HepG2 (cell line): ENCODE measurements around the gene TTC6. TPM values are rescaled to one million over a fixed set of nuclear protein-coding genes. Genes with fewer than 3 reads are reported as not detected.

Source experiments
- AKNA ChIP-seq: sonication (generic); formaldehyde crosslinking; IDR thresholded peaks from 2 replicates; pipeline ENCODE4 v1.4.0; 2020; ENCODE audit warnings: missing genetic modification reagents, borderline replicate concordance
- CC2D1A ChIP-seq: sonication (generic); formaldehyde crosslinking; IDR thresholded peaks from 2 replicates; pipeline ENCODE4 v1.8.1; 2023; ENCODE audit warnings: mild to moderate bottlenecking, missing genetic modification reagents
- GMEB1 ChIP-seq: sonication (generic); formaldehyde crosslinking; IDR thresholded peaks from 2 replicates; pipeline ENCODE4 v1.5.1; 2020; ENCODE audit warnings: missing genetic modification reagents, mild to moderate bottlenecking, borderline replicate concordance
- GRHL1 ChIP-seq: sonication (generic); formaldehyde crosslinking; conservative IDR thresholded peaks from 2 replicates; pipeline ENCODE4 v1.8.0; 2022; ENCODE audit warnings: missing genetic modification reagents
- HOXA9 ChIP-seq: sonication (generic); formaldehyde crosslinking; IDR thresholded peaks from 2 replicates; pipeline ENCODE4 v1.8.1; 2022; ENCODE audit warnings: missing genetic modification reagents, mild to moderate bottlenecking, moderate library complexity, borderline replicate concordance
- KLF12 ChIP-seq: sonication (generic); formaldehyde crosslinking; IDR thresholded peaks from 2 replicates; pipeline ENCODE4 v1.4.0; 2020; ENCODE audit warnings: missing genetic modification reagents, borderline replicate concordance
- KLF9 ChIP-seq: IDR thresholded peaks from 2 replicates; pipeline ENCODE4 v1.6.1; 2016; ENCODE audit warnings: low read depth
- MLLT10 ChIP-seq: sonication (generic); formaldehyde crosslinking; IDR thresholded peaks from 2 replicates; pipeline ENCODE4 v1.4.0; 2020; ENCODE audit warnings: missing genetic modification reagents
- NCOA1 ChIP-seq: sonication (generic); formaldehyde crosslinking; IDR thresholded peaks from 2 replicates; pipeline ENCODE4 v1.9.0; 2021; ENCODE audit warnings: missing genetic modification reagents
- PCBP1 ChIP-seq: fragments of 200-400 bp; formaldehyde crosslinking; IDR thresholded peaks from 2 replicates; pipeline ENCODE4 v1.6.1; 2017; ENCODE audit warnings: mild to moderate bottlenecking, low read depth, low read length, borderline replicate concordance
- PHF20 ChIP-seq: sonication (generic); formaldehyde crosslinking; IDR thresholded peaks from 2 replicates; pipeline ENCODE4 v1.5.0; 2020; ENCODE audit warnings: mild to moderate bottlenecking, missing genetic modification reagents
- RFX5 ChIP-seq: IDR thresholded peaks from 2 replicates; pipeline ENCODE4 v1.6.1; 2011; ENCODE audit warnings: low read depth, low read length, improper control_type of control experiment
- RNF2 ChIP-seq: fragments of 450-650 bp; conservative IDR thresholded peaks from 2 replicates; pipeline ENCODE4 v1.6.1; 2016; ENCODE audit warnings: low read depth
- SRSF9 ChIP-seq: fragments of 200-400 bp; formaldehyde crosslinking; IDR thresholded peaks from 2 replicates; pipeline ENCODE4 v1.6.1; 2018; ENCODE audit warnings: borderline replicate concordance, mild to moderate bottlenecking, low read depth, low read length; ENCODE audit not compliant: insufficient read depth, poor library complexity, severe bottlenecking
- TBX2 ChIP-seq: sonication (generic); formaldehyde crosslinking; IDR thresholded peaks from 2 replicates; pipeline ENCODE4 v1.5.0; 2020; ENCODE audit warnings: missing genetic modification reagents, mild to moderate bottlenecking, borderline replicate concordance
- WIZ ChIP-seq: sonication (generic); formaldehyde crosslinking; IDR thresholded peaks from 2 replicates; pipeline ENCODE4 v1.5.1; 2020; ENCODE audit warnings: mild to moderate bottlenecking, missing genetic modification reagents
- ZNF329 ChIP-seq: sonication (generic); formaldehyde crosslinking; IDR thresholded peaks from 2 replicates; pipeline ENCODE4 v1.9.0; 2021; ENCODE audit warnings: low read depth, mild to moderate bottlenecking, missing genetic modification reagents
- ZNF562 ChIP-seq: sonication (generic); formaldehyde crosslinking; IDR thresholded peaks from 2 replicates; pipeline ENCODE4 v1.8.0; 2022; ENCODE audit warnings: missing genetic modification reagents, borderline replicate concordance
- ZNF614 ChIP-seq: IDR thresholded peaks from 2 replicates; pipeline ENCODE4 v1.6.1; 2018; ENCODE audit warnings: missing biosample characterization, missing genetic modification reagents, inconsistent platforms, borderline replicate concordance
- ZNF619 ChIP-seq: sonication (generic); formaldehyde crosslinking; IDR thresholded peaks from 2 replicates; pipeline ENCODE4 v1.4.0; 2020; ENCODE audit warnings: mild to moderate bottlenecking, missing genetic modification reagents
- ZNF768 ChIP-seq: sonication (generic); formaldehyde crosslinking; IDR thresholded peaks from 2 replicates; pipeline ENCODE4 v1.4.0; 2020; ENCODE audit warnings: missing genetic modification reagents
- ZSCAN29 ChIP-seq: sonication (generic); formaldehyde crosslinking; conservative IDR thresholded peaks from 2 replicates; pipeline ENCODE4 v1.4.0; 2020; ENCODE audit warnings: mild to moderate bottlenecking, missing genetic modification reagents
- polyA plus RNA-seq, 8 experiments: library from polyadenylated mRNA; depleted of rRNA in 3 of 8; stranded (reverse) in 7 of 8; unstranded in 1 of 8; fragments of >200 nt; fragmentation: Illumina TruSeq in 4 of 8; extraction: Trizol in 4 of 8; gene quantifications; 2 replicates each; pipeline versions ENCODE4 v1.2.1 to v1.2.3, GENCODE V29; 2011 to 2016; ENCODE audit warnings: low read depth in 4 of 8, missing spikeins in 1 of 8, mixed read lengths in 1 of 8; ENCODE audit not compliant: insufficient read depth in 1 of 8
- total RNA-seq, 5 experiments: library from RNA; depleted of rRNA; stranded (reverse); fragments of >200 nt; fragmentation: Illumina TruSeq; extraction: Trizol; gene quantifications; 2 replicates each; pipeline ENCODE4 v1.2.3, GENCODE V29; 2016; ENCODE audit warnings: low read depth in 1 of 5

Gene TTC6
- total and polyA plus RNA-seq, 2 of the 13 experiments (the other 11 are each of a cell fraction or from before 2014, with no cell fraction given) = 9.3 to 27.4 TPM

GRCh38 chr14:37546621-37547447 lies 48.6 kb upstream of the TTC6 start (continued):
- TF ChIP-seq GMEB1 (CRISPR knock-in tag) (peak; percentile 56; the same call in 1 of the 2 replicates), ZSCAN29 (peak; percentile 97), SRSF9 (no peak), ZNF768 (no peak), CC2D1A (no peak), TBX2 (CRISPR knock-in tag) (peak; percentile 99), AKNA (CRISPR knock-in tag) (no peak; the same call in 1 of the 2 replicates), NCOA1 (CRISPR knock-in tag) (peak; percentile 86; the same call in 1 of the 2 replicates), RFX5 (no peak), GRHL1 (CRISPR knock-in tag) (no peak), KLF12 (peak; percentile 76; the same call in 1 of the 2 replicates), ZNF619 (CRISPR knock-in tag) (no peak), MLLT10 (CRISPR knock-in tag) (no peak), KLF9 (CRISPR knock-in tag) (peak; percentile 72; the same call in 1 of the 2 replicates), PCBP1 (no peak), ZNF329 (CRISPR knock-in tag) (no peak), PHF20 (CRISPR knock-in tag) (no peak), ZNF562 (CRISPR knock-in tag) (no peak), WIZ (CRISPR knock-in tag) (no peak), RNF2 (no peak), HOXA9 (no peak), ZNF614 (CRISPR knock-in tag) (peak; percentile 99)
